HEK293T (cell line): ENCODE data around the gene TNNI2.

Experiments used
- BHLHE40 ChIP-seq: fragments of 450-650 bp; IDR thresholded peaks from 2 replicates; pipeline ENCODE4 v1.6.1; 2016; ENCODE audit warnings: mild to moderate bottlenecking, moderate library complexity, borderline replicate concordance
- FOXK2 ChIP-seq: fragments of 450-650 bp; IDR thresholded peaks from 2 replicates; pipeline ENCODE4 v1.6.1; 2016; ENCODE audit warnings: mild to moderate bottlenecking
- TARDBP ChIP-seq: fragments of 450-650 bp; IDR thresholded peaks from 2 replicates; pipeline ENCODE4 v1.6.1; 2016
- TF ChIP-seq, protein P1 (sequence below): fragments of 450-650 bp; IDR thresholded peaks from 2 replicates; pipeline ENCODE4 v1.6.1; 2016

DNA sequence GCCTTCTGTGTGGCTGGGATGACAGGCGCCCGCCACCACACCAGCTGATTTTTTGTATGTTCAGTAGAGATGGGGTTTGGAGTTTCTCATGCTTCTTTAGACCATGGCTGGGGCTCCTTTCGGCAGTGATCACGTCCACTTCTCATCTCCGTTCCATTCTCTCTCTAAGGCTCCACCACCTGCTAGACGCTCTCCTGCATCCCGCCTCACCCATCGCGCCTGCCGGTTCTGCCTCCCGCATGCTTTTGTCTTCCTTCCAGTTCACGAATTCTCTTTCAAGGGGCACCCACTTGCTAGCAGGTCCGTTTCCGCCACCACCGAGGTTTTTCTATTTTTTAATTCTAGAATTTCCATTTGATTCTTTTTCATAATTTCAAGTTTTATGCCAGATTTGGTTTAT lies 26.0 kb upstream of the TNNI2 start:
- TF ChIP-seq BHLHE40 (no peak), FOXK2 (no peak), TARDBP (no peak)
- TF ChIP-seq, protein P1, sequence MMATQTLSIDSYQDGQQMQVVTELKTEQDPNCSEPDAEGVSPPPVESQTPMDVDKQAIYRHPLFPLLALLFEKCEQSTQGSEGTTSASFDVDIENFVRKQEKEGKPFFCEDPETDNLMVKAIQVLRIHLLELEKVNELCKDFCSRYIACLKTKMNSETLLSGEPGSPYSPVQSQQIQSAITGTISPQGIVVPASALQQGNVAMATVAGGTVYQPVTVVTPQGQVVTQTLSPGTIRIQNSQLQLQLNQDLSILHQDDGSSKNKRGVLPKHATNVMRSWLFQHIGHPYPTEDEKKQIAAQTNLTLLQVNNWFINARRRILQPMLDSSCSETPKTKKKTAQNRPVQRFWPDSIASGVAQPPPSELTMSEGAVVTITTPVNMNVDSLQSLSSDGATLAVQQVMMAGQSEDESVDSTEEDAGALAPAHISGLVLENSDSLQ = no peak
